Coronary artery (tissue), 2 donors: ENCODE measurements around the gene ESPN.
"Not testable (repeated sequence)": the region's sequence is repeated elsewhere in the genome, so short reads cannot be mapped to it uniquely, and the experiment has no call there.

Source experiments
- DNase-seq: peaks from one replicate; pipeline ENCODE4 v3.0.0-alpha.2; 2017; ENCODE audit warnings: low spot score
- H3K27ac ChIP-seq, 2 donors: fragments of 200-600 bp; sonication (generic); one replicate each; pipeline ENCODE4 v1.5.1; 2016 to 2019
- H3K4me3 ChIP-seq: fragments of 200-600 bp; sonication (generic); 2 replicates; pipeline ENCODE4 v1.5.1; 2016; ENCODE audit warnings: mild to moderate bottlenecking, moderate library complexity
- TF ChIP-seq, protein P1 (sequence below): fragments of 200-600 bp; sonication (generic); IDR thresholded peaks from one replicate; pipeline ENCODE4 v1.5.1; 2019; ENCODE audit warnings: antibody characterized with exemption

Gene ESPN

DNA sequence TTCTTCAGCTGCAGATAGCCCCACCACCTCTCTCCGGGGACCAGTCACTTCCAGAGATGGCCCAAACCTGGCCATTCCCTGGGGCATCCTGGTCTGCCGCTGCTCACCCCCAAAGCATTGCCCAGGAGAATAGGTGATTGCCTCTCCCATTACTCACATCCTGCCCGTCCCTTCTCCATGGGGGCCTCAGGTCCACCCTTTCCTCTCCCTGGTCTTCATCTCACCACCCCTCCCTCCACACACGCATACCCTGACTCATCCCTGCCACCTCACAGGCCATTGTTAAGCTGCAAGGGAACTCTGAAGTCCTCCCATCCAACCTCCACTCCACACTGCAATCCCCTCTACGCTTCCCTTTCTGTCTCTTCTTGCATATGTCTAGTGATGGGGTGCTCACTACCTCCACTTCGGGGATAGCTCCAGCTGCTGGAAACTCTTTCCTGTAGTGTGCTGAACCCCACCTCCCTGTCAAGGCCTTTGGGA, 66.9 kb downstream of the ESPN start, which contains the start of gene PLEKHG5:
PLEKHG5 (minus strand) TSS at position 188 of the 483 bp plus-strand sequence. CDS start 14,096 bp downstream, outside the sequence.
- TF ChIP-seq, protein P1, sequence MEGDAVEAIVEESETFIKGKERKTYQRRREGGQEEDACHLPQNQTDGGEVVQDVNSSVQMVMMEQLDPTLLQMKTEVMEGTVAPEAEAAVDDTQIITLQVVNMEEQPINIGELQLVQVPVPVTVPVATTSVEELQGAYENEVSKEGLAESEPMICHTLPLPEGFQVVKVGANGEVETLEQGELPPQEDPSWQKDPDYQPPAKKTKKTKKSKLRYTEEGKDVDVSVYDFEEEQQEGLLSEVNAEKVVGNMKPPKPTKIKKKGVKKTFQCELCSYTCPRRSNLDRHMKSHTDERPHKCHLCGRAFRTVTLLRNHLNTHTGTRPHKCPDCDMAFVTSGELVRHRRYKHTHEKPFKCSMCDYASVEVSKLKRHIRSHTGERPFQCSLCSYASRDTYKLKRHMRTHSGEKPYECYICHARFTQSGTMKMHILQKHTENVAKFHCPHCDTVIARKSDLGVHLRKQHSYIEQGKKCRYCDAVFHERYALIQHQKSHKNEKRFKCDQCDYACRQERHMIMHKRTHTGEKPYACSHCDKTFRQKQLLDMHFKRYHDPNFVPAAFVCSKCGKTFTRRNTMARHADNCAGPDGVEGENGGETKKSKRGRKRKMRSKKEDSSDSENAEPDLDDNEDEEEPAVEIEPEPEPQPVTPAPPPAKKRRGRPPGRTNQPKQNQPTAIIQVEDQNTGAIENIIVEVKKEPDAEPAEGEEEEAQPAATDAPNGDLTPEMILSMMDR: no peak
- Histone ChIP-seq H3K4me3 (peak within 1 kb of the TSS; percentile 75), H3K27ac (peak within 1 kb of the TSS in 1 of 2 donors; percentile 42)
- DNase-seq: no peak

DNA sequence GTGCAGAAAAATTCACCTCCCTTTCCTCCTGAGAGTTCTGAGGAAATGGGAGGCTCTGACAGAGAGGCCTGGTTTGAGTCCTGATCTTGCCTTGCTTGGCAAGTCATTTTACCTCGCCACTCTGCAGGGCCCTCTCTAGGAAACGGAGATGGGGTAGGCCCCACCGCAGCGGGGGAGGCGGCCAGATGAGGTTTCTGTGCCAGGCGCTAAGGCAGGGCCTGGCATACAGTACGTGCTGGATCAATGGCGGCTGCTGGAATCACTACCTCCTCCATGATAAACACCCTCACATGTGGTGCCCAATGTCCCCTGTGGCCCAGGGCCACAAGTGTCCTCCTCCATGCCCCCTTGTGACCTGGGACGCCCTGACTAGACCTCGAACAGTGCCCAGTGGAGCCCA, 67.4 kb downstream of the ESPN start:
- H3K27ac ChIP-seq: peak overlapping the region in 1 of 2 donors; percentile 42
- DNase-seq: no peak
- H3K4me3 ChIP-seq: no peak overlapping the region
- TF ChIP-seq, protein P1: no peak

DNA sequence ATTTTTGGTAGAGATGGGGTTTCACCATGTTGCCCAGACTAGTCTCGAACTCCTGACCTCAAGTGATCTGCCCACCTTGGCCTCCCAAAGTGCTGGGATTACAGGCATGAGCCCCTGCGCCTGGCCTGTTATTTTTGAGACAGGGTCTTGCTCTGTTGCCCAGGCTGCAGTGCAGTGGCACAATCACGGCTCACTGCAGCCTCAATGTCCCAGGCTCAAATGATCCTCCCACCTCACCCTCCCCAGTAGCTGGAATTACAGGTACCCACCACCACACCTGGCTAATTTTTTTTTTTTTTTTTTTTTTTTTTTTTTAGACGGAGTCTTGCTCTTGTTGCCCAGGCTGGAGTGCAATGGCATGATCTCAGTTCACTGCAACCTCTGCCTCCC, 69.3 kb downstream of the ESPN start:
- not testable (repeated sequence) for H3K27ac ChIP-seq, H3K4me3 ChIP-seq, DNase-seq

DNA sequence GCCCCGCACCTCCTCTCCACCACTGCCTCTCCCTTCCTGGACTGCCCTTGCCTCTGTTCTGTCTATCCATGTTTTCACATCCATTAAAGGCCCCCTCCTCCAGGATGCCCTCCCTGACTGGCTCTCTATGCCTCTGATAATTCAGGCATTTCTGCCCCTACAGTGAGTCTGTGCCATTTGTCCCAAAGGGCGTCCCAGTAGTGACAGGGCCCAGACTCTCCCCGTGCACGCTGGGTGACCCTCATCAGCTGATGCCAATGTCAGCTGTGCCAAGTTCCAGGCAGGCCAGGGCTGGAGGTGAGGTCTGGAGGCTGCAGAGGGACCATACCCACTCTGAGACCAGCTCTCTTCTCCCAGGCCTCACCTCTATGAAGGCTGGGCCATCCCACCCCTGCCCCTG, 70.1 kb downstream of the ESPN start:
- H3K4me3 ChIP-seq: no peak overlapping the region
- no peak for DNase-seq
- TF ChIP-seq, protein P1: no peak
- H3K27ac ChIP-seq: no peak overlapping the region

GRCh38 chr1:6495041-6495441, 70.5 kb downstream of the ESPN start:
- H3K27ac ChIP-seq: no peak overlapping the region
- no peak for DNase-seq
- no peak overlapping the region for H3K4me3 ChIP-seq
- TF ChIP-seq, protein P1: no peak

DNA sequence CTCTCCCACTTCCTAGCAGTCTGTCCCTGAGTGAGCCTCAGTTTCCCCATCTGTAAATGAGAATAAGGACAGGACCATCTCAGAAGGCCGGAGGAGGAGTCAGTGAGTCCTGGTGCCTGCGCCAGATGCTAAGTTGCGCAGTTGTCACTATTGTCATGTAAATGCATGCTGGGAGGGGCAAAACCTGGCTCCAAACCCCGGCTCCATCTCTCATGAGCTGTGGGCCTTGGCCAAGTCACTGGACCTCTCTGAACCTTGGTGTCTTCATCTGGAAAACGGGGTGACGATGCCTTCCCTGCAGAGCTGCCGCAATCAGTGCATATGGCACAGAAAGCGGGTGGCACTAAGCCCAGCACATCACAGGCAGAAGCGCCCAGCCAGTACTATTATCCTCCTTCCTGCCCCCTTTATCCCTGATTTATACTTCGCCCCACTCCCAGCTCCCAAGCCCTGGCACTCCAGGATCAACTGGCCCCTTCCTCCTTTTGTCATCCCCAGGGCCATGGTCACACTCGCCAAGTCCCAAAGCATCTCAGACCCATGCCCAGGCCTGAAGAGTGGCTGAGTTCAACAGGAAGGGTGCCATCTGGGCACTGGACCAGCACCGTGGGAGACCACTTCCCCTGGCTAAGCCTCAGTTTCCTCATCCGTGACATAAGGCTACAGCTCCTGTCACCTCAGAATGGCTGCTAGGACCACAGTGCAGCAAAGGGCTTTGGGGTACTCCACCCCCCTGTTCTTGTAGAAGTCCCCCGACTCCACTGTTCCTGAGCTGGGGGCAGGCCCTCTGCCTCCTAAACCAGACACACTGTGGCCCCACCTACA, 71.2 kb downstream of the ESPN start:
- TF ChIP-seq, protein P1: no peak
- peak overlapping the region in 1 of 2 donors; percentile 38 for H3K27ac ChIP-seq
- H3K4me3 ChIP-seq: peak overlapping the region; percentile 89
- no peak for DNase-seq

GRCh38 chr1:6496365-6496721, 71.8 kb downstream of the ESPN start:
- no peak for DNase-seq
- peak overlapping the region in 1 of 2 donors; percentile 38 for H3K27ac ChIP-seq
- peak overlapping the region; percentile 89 for H3K4me3 ChIP-seq
- TF ChIP-seq, protein P1: no peak
